HG02759 (cell line): ENCODE data around the gene RAC2.
"Not testable (repeated sequence)": the region's sequence is repeated elsewhere in the genome, so short reads cannot be mapped to it uniquely, and the experiment has no call there.

ENCODE experiments used
- ATAC-seq: cut with Tn5 transposase; IDR thresholded peaks from one replicate; pipeline ENCODE4 v1.9.1; 2021; ENCODE audit warnings: mild to moderate bottlenecking, moderate library complexity; ENCODE audit not compliant: unreplicated experiment

RAC2 gene

GRCh38 chr22:37256075-37256726 is 12.1 kb upstream of the RAC2 start:
- ATAC-seq, result no peak

- ATAC-seq, result no peak
Measured at GRCh38 chr22:37255558-37256006, 11.5 kb upstream of the RAC2 start.

- ATAC-seq, result no peak
Measured at GRCh38 chr22:37254867-37255233, 10.8 kb upstream of the RAC2 start.

GRCh38 chr22:37254209-37254866 is 10.3 kb upstream of the RAC2 start:
- ATAC-seq, result no peak

- ATAC-seq, result no peak
Measured at GRCh38 chr22:37253126-37253660, 9.1 kb upstream of the RAC2 start.

GRCh38 chr22:37251836-37252235 is 7.8 kb upstream of the RAC2 start:
- ATAC-seq, result not testable (repeated sequence)

GRCh38 chr22:37249986-37250385 is 5.9 kb upstream of the RAC2 start:
- ATAC-seq, result no peak

- ATAC-seq, result no peak
Measured at GRCh38 chr22:37248251-37248650, 4.2 kb upstream of the RAC2 start.

- ATAC-seq, result no peak
Measured at GRCh38 chr22:37245740-37246139, 1.7 kb upstream of the RAC2 start.

- ATAC-seq, result peak; percentile 28
Measured at GRCh38 chr22:37244922-37245722, 1.1 kb upstream of the RAC2 start.

- peak; percentile 9 for ATAC-seq
Measured at GRCh38 chr22:37243402-37244113, 511 bp downstream of the RAC2 start.

GRCh38 chr22:37242395-37242918 is 1.6 kb downstream of the RAC2 start:
- ATAC-seq, result peak; percentile 63

GRCh38 chr22:37241351-37242142 is 2.5 kb downstream of the RAC2 start:
- ATAC-seq, result no peak

- no peak for ATAC-seq
Measured at GRCh38 chr22:37240941-37241320, 3.1 kb downstream of the RAC2 start.

- ATAC-seq, result no peak
Measured at GRCh38 chr22:37240240-37240940, 3.7 kb downstream of the RAC2 start.

GRCh38 chr22:37239336-37240239 is 4.5 kb downstream of the RAC2 start:
- no peak for ATAC-seq

- no peak for ATAC-seq
Measured at GRCh38 chr22:37237371-37238268, 6.4 kb downstream of the RAC2 start.
